ENCODE measurements around the gene ABCC11.

GRCh38 chr16:48197294-48197693 is 50.0 kb downstream of the ABCC11 start:
- no peak for TF ChIP-seq CTCF (conservative IDR thresholded peaks at IDR 0.05)
- TF ChIP-seq EZH2 (IDR thresholded peaks at IDR 0.05; ENCODE audit: low read depth), result no peak
